Hematopoietic multipotent progenitor cell (in vitro differentiated cells): ENCODE results near the gene ENHO. TPM values are rescaled to one million over a fixed set of nuclear protein-coding genes. Genes with fewer than 3 reads are reported as not detected.
"Not testable (repeated sequence)": the region's sequence is repeated elsewhere in the genome, so short reads cannot be mapped to it uniquely, and the experiment has no call there.

ENCODE experiments used
- DNase-seq, 3 donors: peaks; one replicate each; pipeline ENCODE4 v3.0.0-alpha.2; 2011 to 2015; ENCODE audit warnings: low read depth in 2 of 3, low spot score in 2 of 3
- small RNA-seq: library from RNA; depleted of rRNA; stranded (forward); fragments of <200 nt; gene quantifications from one replicate; pipeline ENCODE3, GENCODE V24; 2012
- total RNA-seq: library from RNA; depleted of rRNA; stranded (reverse); fragments of >200 nt; gene quantifications from one replicate; pipeline ENCODE4 v1.2.3, GENCODE V29; 2012

The ENHO gene
- total RNA-seq, 1 donor, result not detected

- no peak for DNase-seq
Observed at GRCh38 chr9:34484678-34485077, 38.1 kb downstream of the ENHO start.

- not testable (repeated sequence) for DNase-seq
Observed at GRCh38 chr9:34482746-34483145, 40.0 kb downstream of the ENHO start.

DNA sequence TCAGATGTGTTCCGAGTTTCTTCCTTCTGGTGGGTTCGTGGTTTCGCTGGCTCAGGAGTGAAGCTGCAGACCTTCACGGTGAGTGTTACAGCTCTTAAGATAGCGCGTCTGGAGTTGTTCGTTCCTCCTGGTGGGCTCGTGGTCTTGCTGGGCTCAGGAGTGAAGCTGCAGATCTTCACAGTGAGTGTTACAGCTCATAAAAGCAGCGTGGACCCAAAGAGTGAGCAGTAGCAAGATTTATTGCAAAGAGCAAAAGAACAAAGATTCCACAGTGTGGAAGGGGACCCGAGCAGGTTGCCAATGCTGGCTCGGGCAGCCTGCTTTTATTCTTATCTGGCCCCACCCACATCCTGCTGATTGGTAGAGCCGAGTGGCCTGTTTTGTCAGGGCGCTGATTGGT is 41.2 kb downstream of the ENHO start:
- DNase-seq, result not testable (repeated sequence)

GRCh38 chr9:34479431-34479866 is 43.3 kb downstream of the ENHO start:
- no peak for DNase-seq

DNA sequence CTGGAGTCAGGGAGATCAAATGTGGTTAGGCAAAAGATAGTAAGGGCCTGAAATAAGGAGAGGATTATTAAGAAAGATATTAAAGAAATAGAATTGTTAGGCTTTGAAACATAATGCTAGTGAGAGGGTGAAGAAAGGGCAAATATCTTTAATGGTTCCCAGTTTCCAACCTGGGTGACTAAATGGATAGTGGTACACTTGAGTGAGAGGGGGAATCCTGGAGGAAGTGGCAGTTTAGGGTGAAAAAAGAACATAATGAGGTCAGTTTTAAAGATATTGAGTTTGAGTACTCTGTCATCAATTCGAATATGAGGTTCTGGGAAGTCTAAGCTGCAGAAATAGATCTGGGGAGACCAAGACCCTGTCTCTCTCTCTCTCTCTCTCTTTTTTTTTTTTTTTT is 45.2 kb downstream of the ENHO start:
- DNase-seq, result no peak

DNA sequence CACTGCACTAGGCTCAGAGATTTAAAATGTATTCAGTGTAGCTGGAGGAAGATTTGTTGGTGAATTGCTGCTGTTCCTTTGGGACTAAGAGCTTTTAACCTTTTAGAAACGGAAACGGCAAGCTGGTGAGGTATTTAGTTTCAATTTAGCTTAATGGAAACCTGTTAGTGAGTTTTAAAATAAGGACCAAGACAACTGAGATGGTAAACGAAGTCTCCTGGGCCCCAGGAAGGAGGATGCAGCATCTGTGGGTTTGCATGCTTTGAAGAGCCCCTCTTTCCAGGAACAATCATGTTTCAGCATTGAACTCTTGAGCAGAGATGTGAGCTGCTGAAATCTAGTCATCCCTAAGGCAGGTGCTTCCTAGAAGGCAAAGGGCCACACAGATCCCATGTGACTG is 47.7 kb downstream of the ENHO start:
- DNase-seq, result no peak

Small RNA genes lying within 50 kb of the gene (small RNA-seq; reads per million reads assigned to genes)
- gene RN7SKP24, result not detected

Other genes starting within 250 kb of the ENHO start
- 2.2 TPM for gene KIF24, start 193.7 kb downstream of the ENHO start, total RNA-seq
- 14.3 TPM for gene NUDT2, start 193.4 kb downstream of the ENHO start, total RNA-seq
- 1.3 TPM for gene MYORG, start 146.1 kb downstream of the ENHO start, total RNA-seq
- gene FAM219A, start 64.4 kb downstream of the ENHO start, total RNA-seq, result 3.2 TPM
- not detected for gene DNAI1, start 64.2 kb downstream of the ENHO start, total RNA-seq
- not detected for gene CNTFR, start 66.7 kb upstream of the ENHO start, total RNA-seq
- gene RPP25L, start 89.1 kb upstream of the ENHO start, total RNA-seq, result 61.7 TPM
- gene DCTN3, start 97.5 kb upstream of the ENHO start, total RNA-seq, result 74.1 TPM
- gene ARID3C, start 106.1 kb upstream of the ENHO start, total RNA-seq, result not detected
- 61.4 TPM for gene SIGMAR1, start 114.8 kb upstream of the ENHO start, total RNA-seq
- gene GALT, start 123.7 kb upstream of the ENHO start, total RNA-seq, result 108 TPM
- 11.8 TPM for gene IL11RA, start 129.2 kb upstream of the ENHO start, total RNA-seq
- gene CCL27, start 139.7 kb upstream of the ENHO start, total RNA-seq, result not detected
- not detected for gene CCL19, start 168.3 kb upstream of the ENHO start, total RNA-seq
- gene CCL21, start 187.1 kb upstream of the ENHO start, total RNA-seq, result not detected